GM19455 (cell line): ENCODE results near the gene CSAD.
"Not testable (repeated sequence)": the region's sequence is repeated elsewhere in the genome, so short reads cannot be mapped to it uniquely, and the experiment has no call there.

Experiments
- ATAC-seq: cut with Tn5 transposase; IDR thresholded peaks from one replicate; pipeline ENCODE4 v1.9.1; 2021; ENCODE audit not compliant: unreplicated experiment

CSAD gene

GRCh38 chr12:53218551-53219291 is 38.0 kb upstream of the CSAD start:
- no peak for ATAC-seq

- ATAC-seq: no peak
Measured at GRCh38 chr12:53217931-53218307, 37.2 kb upstream of the CSAD start.

- no peak for ATAC-seq
Measured at GRCh38 chr12:53217051-53217930, 36.6 kb upstream of the CSAD start.

GRCh38 chr12:53215497-53215896 is 34.8 kb upstream of the CSAD start:
- no peak for ATAC-seq

GRCh38 chr12:53214687-53215455 is 34.1 kb upstream of the CSAD start:
- no peak for ATAC-seq

GRCh38 chr12:53214221-53214620 is 33.5 kb upstream of the CSAD start:
- ATAC-seq: no peak

GRCh38 chr12:53213348-53213747 is 32.6 kb upstream of the CSAD start:
- no peak for ATAC-seq

- ATAC-seq: no peak
Measured at GRCh38 chr12:53212931-53213330, 32.2 kb upstream of the CSAD start.

- ATAC-seq: no peak
Measured at GRCh38 chr12:53211476-53212381, 31.0 kb upstream of the CSAD start.

GRCh38 chr12:53210843-53211242 is 30.1 kb upstream of the CSAD start:
- no peak for ATAC-seq

GRCh38 chr12:53208877-53209463 is 28.2 kb upstream of the CSAD start:
- no peak for ATAC-seq

- no peak for ATAC-seq
Measured at GRCh38 chr12:53208435-53208834, 27.7 kb upstream of the CSAD start.

- peak; percentile 40 for ATAC-seq
Measured at GRCh38 chr12:53207042-53207441, 26.3 kb upstream of the CSAD start, which contains the start of gene ITGB7. ITGB7 (minus strand) TSS chr12:53207251; CDS start chr12:53200443, 6,808 bp downstream.

GRCh38 chr12:53205747-53206419 is 25.2 kb upstream of the CSAD start:
- peak; percentile 61 for ATAC-seq

GRCh38 chr12:53204351-53204750 is 23.6 kb upstream of the CSAD start:
- no peak for ATAC-seq

GRCh38 chr12:53202316-53202715 is 21.6 kb upstream of the CSAD start:
- ATAC-seq: not testable (repeated sequence)

GRCh38 chr12:53201639-53202038 is 20.9 kb upstream of the CSAD start:
- no peak for ATAC-seq

- ATAC-seq: no peak
Measured at GRCh38 chr12:53201177-53201541, 20.4 kb upstream of the CSAD start.

- ATAC-seq: peak; percentile 70
Measured at GRCh38 chr12:53200458-53201176, 19.9 kb upstream of the CSAD start.
